SW480 (cell line): Measurements from ENCODE around the gene PDHB.
"Not testable (repeated sequence)": the region's sequence is repeated elsewhere in the genome, so short reads cannot be mapped to it uniquely, and the experiment has no call there.

Experiments
- DNase-seq: peaks from one replicate; pipeline ENCODE4 v3.0.0-alpha.2; 2016; ENCODE audit warnings: low spot score

PDHB gene

GRCh38 chr3:58437276-58437675 is 3.6 kb upstream of the PDHB start:
- DNase-seq: not testable (repeated sequence)

GRCh38 chr3:58434990-58435389 is 1.4 kb upstream of the PDHB start:
- DNase-seq: no peak

GRCh38 chr3:58434511-58434910 is 879 bp upstream of the PDHB start:
- DNase-seq: no peak

- DNase-seq: no peak
Measured at GRCh38 chr3:58434168-58434504, 504 bp upstream of the PDHB start.

GRCh38 chr3:58432905-58433304 is 727 bp downstream of the PDHB start:
- no peak for DNase-seq

GRCh38 chr3:58429657-58430056 is 4.0 kb downstream of the PDHB start:
- DNase-seq: no peak

- DNase-seq: no peak
Measured at GRCh38 chr3:58427661-58428361, 5.8 kb downstream of the PDHB start.

- DNase-seq: no peak
Measured at GRCh38 chr3:58425782-58426181, 7.8 kb downstream of the PDHB start.

GRCh38 chr3:58424613-58425012 is 9.0 kb downstream of the PDHB start:
- no peak for DNase-seq

- DNase-seq: peak; percentile 24
Measured at GRCh38 chr3:58422756-58423325, 10.8 kb downstream of the PDHB start.

- DNase-seq: no peak
Measured at GRCh38 chr3:58421004-58421403, 12.6 kb downstream of the PDHB start.

GRCh38 chr3:58419780-58420507 is 13.7 kb downstream of the PDHB start:
- no peak for DNase-seq

- no peak for DNase-seq
Measured at GRCh38 chr3:58418227-58418626, 15.4 kb downstream of the PDHB start.

GRCh38 chr3:58417075-58417474 is 16.6 kb downstream of the PDHB start:
- DNase-seq: no peak

- no peak for DNase-seq
Measured at GRCh38 chr3:58416191-58416590, 17.4 kb downstream of the PDHB start.

GRCh38 chr3:58414538-58415197 is 19.0 kb downstream of the PDHB start:
- DNase-seq: peak; percentile 67

- DNase-seq: no peak
Measured at GRCh38 chr3:58411851-58412830, 21.5 kb downstream of the PDHB start.

- no peak for DNase-seq
Measured at GRCh38 chr3:58411036-58411435, 22.6 kb downstream of the PDHB start.

- no peak for DNase-seq
Measured at GRCh38 chr3:58409663-58410062, 24.0 kb downstream of the PDHB start.

- DNase-seq: no peak
Measured at GRCh38 chr3:58408906-58409305, 24.7 kb downstream of the PDHB start.

- DNase-seq: no peak
Measured at GRCh38 chr3:58404396-58404795, 29.2 kb downstream of the PDHB start.
